Skin of body (tissue), 2 donors: ENCODE results near the gene ENAM. TPM values are rescaled to one million over a fixed set of nuclear protein-coding genes. Genes with fewer than 3 reads are reported as not detected.
"Not testable (repeated sequence)": the region's sequence is repeated elsewhere in the genome, so short reads cannot be mapped to it uniquely, and the experiment has no call there.

ENCODE experiments used
- DNase-seq: peaks from one replicate; lab custom pipeline; 2025; lab: John Stamatoyannopoulos, UW
- total RNA-seq: library from RNA; depleted of rRNA; stranded (reverse); fragments of >200 nt; gene quantifications from one replicate; pipeline ENCODE4 v1.2.3, GENCODE V29; 2014

ENAM gene
- total RNA-seq, 1 donor from 2014 or later: 0.69 TPM

DNA sequence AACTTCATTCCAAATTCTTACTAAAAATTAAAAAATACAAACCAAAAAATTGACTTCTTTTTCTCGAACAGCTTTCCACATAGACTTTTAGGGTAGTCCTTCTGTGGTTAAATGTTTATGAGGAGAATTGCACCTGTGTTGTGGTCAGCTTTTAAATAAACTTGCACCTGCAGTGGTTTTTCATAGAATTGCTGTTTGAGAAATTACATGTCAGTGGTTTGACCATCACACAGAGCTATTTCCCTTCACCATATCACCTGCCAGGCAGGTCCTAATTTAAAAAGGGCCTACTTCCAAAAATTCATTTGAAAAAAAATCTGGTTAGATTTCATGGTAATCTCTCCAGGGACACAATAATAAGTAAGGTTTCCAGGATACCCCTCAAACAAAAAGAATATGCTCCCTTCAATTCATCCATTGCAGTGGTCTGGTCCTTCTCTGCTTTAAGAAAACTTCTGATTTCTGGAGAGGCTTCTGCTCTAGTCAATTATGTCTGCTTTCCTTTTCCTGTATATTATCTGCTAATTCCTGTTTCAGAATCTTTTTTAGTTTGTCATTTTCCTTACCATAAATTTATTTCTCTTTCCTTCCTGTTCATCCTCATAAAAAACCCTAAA lies 49.9 kb downstream of the ENAM start:
- no peak for DNase-seq

DNA sequence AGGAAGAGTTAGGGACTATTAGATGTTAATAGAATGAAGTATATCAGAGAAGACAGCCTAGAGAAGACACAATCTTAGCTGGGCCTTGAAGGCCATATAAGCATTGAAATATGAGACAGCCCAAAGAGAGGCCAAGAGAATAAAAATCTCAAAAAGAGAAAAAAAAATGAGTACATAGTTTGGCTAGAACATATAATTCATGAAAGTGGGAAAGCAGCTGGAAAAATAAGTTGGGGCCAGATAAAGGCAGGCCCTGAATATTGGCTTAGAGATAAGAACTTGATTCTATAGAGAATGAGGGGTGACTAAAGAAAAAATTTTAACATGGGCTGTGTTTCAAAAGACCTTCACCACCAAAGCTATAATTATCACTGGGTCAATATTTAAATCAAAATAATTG lies 52.4 kb downstream of the ENAM start:
- no peak for DNase-seq

DNA sequence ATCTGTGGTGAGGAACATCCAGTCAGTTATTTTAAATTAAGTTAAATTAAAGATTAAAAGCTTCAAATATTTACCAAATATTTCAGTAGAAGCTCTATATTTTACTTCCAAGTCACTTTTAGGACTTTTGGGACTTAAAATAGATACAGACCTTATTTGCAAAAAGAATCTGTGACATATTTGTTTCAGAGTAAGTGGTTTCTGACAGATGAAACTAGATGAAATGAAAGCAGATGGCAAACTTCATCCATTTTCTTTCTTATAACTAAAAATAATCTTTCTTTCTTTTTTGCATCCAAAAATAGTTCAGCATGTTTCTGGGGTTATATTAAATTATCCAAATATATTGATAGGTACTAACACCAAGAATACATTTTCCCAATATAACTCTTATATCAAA lies 53.2 kb downstream of the ENAM start:
- DNase-seq: no peak

DNA sequence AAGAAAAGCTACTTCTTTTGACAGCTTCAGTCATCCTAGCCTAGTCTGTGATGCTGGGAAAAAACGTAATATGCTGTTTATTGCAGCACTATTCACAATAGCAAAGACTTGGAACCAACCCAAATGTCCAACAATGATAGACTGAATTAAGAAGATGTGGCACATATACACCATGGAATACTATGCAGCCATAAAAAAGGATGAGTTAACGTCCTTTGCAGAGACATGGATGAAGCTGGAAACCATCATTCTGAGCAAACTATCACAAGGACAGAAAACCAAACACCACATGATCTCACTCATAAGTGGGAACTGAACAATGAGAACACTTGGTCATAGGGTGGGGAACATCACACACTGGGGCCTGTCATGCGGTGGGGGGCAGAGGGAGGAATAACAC lies 53.6 kb downstream of the ENAM start:
- DNase-seq: not testable (repeated sequence)

DNA sequence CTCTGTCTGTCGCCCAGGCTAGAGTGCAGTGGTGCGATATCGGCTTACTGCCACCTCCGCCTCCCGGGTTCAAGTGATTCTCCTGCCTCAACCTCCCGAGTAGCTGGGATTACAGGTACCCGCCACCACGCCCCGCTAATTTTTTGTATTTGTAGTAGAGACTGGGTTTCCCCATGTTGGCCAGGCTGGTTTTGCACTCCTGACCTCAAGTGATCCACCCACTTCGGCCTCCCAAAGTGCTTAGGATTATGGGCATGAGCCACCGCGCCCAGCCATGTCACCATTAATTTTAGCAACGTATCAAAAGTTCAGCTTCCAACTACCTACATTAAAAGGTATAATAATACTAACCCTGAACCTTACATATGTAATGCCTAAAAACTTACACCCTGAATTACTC lies 58.8 kb downstream of the ENAM start:
- DNase-seq: peak; percentile 1

DNA sequence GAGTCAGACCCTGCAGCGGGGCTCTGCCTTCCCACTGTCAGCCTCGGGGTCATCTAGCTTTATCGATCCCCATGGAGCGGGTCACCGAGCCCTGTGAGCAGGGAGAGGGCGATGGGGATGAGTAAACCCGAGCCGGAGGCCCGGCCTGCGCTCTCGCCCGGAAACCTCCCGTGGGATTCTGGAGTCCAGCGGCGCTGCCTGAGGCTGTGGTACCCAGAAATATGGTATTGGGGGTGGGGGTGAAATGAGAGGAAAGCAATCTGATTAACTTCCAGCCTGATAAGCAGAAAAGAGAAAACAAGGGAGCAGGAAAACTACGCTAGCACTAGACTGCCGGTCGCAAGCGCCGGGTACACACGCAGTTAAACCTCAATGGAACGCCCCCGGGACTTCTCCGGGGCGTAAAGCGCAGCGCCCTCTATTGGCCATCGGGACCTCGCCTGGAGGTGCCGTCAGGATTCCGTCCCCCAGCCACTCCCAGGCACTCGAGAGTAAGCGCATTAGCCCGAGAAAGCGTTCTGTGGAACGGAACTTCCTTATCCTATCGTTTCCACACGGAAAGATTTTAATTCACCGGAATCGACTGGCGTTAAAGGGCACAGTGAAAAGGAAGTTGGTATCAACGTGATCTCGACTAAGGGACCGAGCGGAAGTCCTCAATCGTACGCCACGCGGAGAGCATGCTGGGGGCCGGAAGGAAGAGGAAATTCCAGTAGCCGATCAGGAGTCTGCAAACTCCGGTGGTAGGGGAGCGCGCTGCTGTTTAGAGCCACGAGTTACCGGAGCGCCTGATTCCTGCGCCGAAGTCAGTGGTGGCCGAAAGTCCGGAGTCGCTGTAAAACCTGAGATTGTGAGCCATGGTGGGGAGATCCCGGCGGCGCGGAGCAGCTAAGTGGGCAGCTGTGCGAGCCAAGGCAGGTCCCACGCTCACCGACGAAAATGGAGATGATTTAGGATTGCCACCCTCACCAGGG lies 59.6 kb downstream of the ENAM start, which contains the start of gene UTP3:
UTP3 (plus strand) TSS at position 712 of the 974 bp plus-strand sequence; CDS start at position 858, 146 bp downstream.
- peak; percentile 99 for DNase-seq

DNA sequence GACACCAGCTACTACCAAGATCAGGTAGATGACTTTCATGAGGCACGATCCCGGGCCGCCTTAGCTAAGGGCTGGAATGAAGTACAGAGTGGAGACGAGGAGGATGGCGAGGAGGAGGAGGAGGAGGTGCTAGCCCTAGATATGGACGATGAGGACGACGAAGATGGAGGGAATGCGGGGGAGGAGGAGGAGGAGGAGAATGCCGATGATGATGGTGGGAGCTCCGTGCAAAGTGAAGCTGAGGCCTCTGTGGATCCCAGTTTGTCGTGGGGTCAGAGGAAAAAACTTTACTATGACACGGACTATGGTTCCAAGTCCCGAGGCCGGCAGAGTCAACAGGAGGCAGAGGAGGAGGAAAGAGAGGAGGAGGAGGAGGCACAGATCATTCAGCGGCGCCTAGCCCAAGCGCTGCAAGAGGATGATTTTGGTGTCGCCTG lies 60.3 kb downstream of the ENAM start:
- no peak for DNase-seq

DNA sequence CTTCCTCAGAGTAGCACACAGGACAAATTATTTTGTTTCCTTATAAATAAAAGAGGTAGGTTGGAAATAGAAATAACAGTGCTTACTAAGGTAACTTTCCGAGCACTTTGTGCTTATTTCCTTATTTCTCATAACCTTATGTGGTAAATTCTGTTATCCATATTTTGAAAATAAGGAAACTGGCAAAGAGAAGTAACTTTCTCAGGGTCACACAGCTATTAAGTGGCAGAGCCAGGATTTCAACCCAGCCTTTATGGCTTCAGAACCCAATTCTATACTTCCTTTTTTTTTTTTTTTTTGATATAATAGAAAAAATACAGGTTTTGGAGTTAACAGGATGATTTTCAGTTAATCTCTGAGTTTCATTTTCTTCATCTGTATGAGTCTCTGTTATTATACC lies 63.1 kb downstream of the ENAM start:
- DNase-seq: no peak

DNA sequence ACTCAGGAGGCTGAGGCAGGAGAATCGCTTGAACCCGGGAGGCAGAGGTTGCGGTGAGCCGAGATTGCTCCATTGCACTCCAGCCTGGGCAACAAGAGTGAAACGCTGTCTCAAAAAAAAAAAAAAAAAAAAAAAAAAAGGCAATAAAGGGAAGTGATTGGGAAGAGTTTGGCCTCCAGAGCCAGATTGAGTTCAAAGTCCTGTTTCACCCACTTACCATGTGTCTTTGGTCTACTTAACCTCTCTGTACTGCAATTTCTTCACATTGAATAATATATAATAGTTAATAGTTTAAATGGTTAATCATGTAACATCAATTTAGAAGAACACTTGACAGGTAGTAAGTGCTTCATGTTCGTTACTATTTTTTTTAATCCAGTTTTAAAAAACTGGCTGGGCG lies 66.1 kb downstream of the ENAM start:
- not testable (repeated sequence) for DNase-seq

Other genes starting within 250 kb of the ENAM start
- not detected for gene SMR3B, start 245.6 kb upstream of the ENAM start, total RNA-seq
- not detected for gene OPRPN, start 230.8 kb upstream of the ENAM start, total RNA-seq
- gene MUC7, start 156.5 kb upstream of the ENAM start, total RNA-seq: not detected
- gene AMTN, start 110.2 kb upstream of the ENAM start, total RNA-seq: 0.30 TPM
- gene AMBN, start 36.5 kb upstream of the ENAM start, total RNA-seq: not detected
- gene JCHAIN, start 37.8 kb downstream of the ENAM start, total RNA-seq: 2.2 TPM
- 18.8 TPM for gene UTP3, start 59.8 kb downstream of the ENAM start, total RNA-seq
- 75.1 TPM for gene RUFY3, start 93.2 kb downstream of the ENAM start, total RNA-seq
- gene GRSF1, start 211.1 kb downstream of the ENAM start, total RNA-seq: 52.6 TPM